Thyroid gland (tissue), 4 donors: ENCODE data around the gene PSMD3. TPM values are rescaled to one million over a fixed set of nuclear protein-coding genes. Genes with fewer than 3 reads are reported as not detected.

Source experiments
- DNase-seq, 2 donors: peaks; one replicate each; pipeline ENCODE4 v3.0.0-alpha.2; 2019
- H3K27ac ChIP-seq, 3 donors: fragments of 200-600 bp; sonication (generic); 1 replicate in 2 of 3; 2 replicates in 1 of 3; pipeline ENCODE4 v1.5.1; 2016 to 2019; ENCODE audit warnings: mild to moderate bottlenecking in 1 of 3, moderate library complexity in 1 of 3
- H3K27me3 ChIP-seq: fragments of 200-600 bp; sonication (generic); one replicate; pipeline ENCODE4 v1.5.1; 2019
- H3K36me3 ChIP-seq, 2 donors: fragments of 200-600 bp; sonication (generic); one replicate each; pipeline ENCODE4 v1.5.1; 2016 to 2019
- H3K4me1 ChIP-seq, 2 donors: fragments of 200-600 bp; sonication (generic); one replicate each; pipeline ENCODE4 v1.5.1; 2017 to 2019
- H3K4me3 ChIP-seq, 3 donors: fragments of 200-600 bp; sonication (generic); replicated peaks in 1 of 3; 1 replicate in 2 of 3; 2 replicates in 1 of 3; pipeline ENCODE4 v1.5.1; 2016; ENCODE audit warnings: mild to moderate bottlenecking in 1 of 3
- H3K9me3 ChIP-seq: fragments of 200-600 bp; sonication (generic); one replicate; pipeline ENCODE4 v1.5.1; 2017
- CTCF ChIP-seq, 6 experiments: fragments of 200-600 bp in 3 of 6; fragments of 450-650 bp in 3 of 6; sonication (generic) in 3 of 6; IDR thresholded peaks; one replicate each; pipeline ENCODE4 v1.5.1; 2016 to 2019; ENCODE audit warnings: antibody characterized with exemption in 6 of 6, mild to moderate bottlenecking in 2 of 6, inconsistent platforms in 1 of 6, moderate library complexity in 1 of 6
- POLR2A ChIP-seq, 2 donors: fragments of 450-650 bp; IDR thresholded peaks; one replicate each; pipeline ENCODE4 v1.6.1; 2017; ENCODE audit warnings: antibody characterized with exemption in 2 of 2, mild to moderate bottlenecking in 2 of 2, moderate library complexity in 1 of 2
- WGBS, 2 donors: methylation state at CpG; one replicate each; pipeline ENCODE4 v1.1.5; 2017; 5-methylcytosine and 5-hydroxymethylcytosine counted together
- intact Hi-C: fragments of 100-400 bp; cut with DNase I; formaldehyde crosslinking; loops from one replicate; pipeline ENCODE4 v1.15.1; 2023
- total RNA-seq, 4 donors: library from RNA; depleted of rRNA; stranded (reverse); fragments of >200 nt; gene quantifications; one replicate each; pipeline ENCODE4 v1.2.3, GENCODE V29; 2016

PSMD3 gene
- total RNA-seq, 4 donors from 2014 or later, result 65.0 to 100 (median 98.8) TPM

GRCh38 chr17:40022961-40023541, 42.4 kb downstream of the PSMD3 start:
- 23 to 59% methylated on average over 16 of the region's 19 CpGs for WGBS, 2 donors
- DNase-seq, result peak; percentile 80 to 89
- intact Hi-C loops, result no loop called here
- Histone ChIP-seq H3K36me3 (peaks cover 0 to 6% of the 10 kb centered on the region in 2 donors), H3K4me3 (no peak overlapping the region), H3K9me3 (no peaks in the 10 kb centered on the region), H3K4me1 (peaks cover 61 to 71% of the 10 kb centered on the region in 2 donors), H3K27me3 (no peaks in the 10 kb centered on the region), H3K27ac (peak overlapping the region; percentile 46 to 90 (median 87))
- no peak for TF ChIP-seq CTCF (IDR thresholded peaks at IDR 0.05)
- peak in 1 of 2 donors; percentile 29 for TF ChIP-seq POLR2A (IDR thresholded peaks at IDR 0.05)

GRCh38 chr17:40023590-40024292, 43.1 kb downstream of the PSMD3 start:
- H3K36me3 ChIP-seq, result peaks cover 7 to 10% of the 10 kb centered on the region in 2 donors
- peak; percentile 92 for DNase-seq

DNA sequence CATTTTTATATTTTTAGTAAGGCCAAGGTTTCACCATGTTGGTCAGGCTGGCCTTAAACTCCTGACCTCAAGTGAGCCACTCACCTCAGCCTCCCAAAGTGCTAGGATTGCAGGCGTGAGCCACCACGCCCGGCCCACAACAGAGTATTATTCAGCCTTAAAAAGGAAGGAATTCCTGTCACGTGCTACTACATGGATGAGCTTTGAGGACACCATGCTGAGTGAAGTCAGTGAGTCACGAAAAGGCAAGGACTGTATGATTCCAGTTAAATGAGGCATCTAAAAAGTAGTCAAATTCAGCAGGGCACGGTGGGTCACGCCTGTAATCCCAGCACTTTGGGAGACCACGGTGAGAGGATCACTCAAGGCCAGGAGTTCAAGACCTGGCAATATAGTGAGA, 44.3 kb downstream of the PSMD3 start:
- H3K36me3 ChIP-seq, result peaks cover 10 to 13% of the 10 kb centered on the region in 2 donors
- no peak for DNase-seq
- H3K27ac ChIP-seq, result peak overlapping the region; percentile 44 to 90 (median 87)
- no peak overlapping the region for H3K4me3 ChIP-seq
- intact Hi-C loops, result no loop called here
- H3K9me3 ChIP-seq, result no peaks in the 10 kb centered on the region
- TF ChIP-seq CTCF (IDR thresholded peaks at IDR 0.05), result no peak
- no peak for TF ChIP-seq POLR2A (IDR thresholded peaks at IDR 0.05)
- WGBS, 2 donors, result 88 to 90% methylated on average over 8 of the region's 8 CpGs
- no peaks in the 10 kb centered on the region for H3K27me3 ChIP-seq
- H3K4me1 ChIP-seq, result peaks cover 61 to 70% of the 10 kb centered on the region in 2 donors

More at GRCh38 chr17:40023590-40024292, 43.1 kb downstream of the PSMD3 start:
- H3K27me3 ChIP-seq, result no peaks in the 10 kb centered on the region
- H3K4me1 ChIP-seq, result peaks cover 61 to 70% of the 10 kb centered on the region in 2 donors
- 43 to 50% methylated on average over 10 of the region's 10 CpGs for WGBS, 2 donors
- intact Hi-C loops, result no loop called here
- no peaks in the 10 kb centered on the region for H3K9me3 ChIP-seq
- H3K27ac ChIP-seq, result peak overlapping the region; percentile 46 to 90 (median 87)
- no peak overlapping the region for H3K4me3 ChIP-seq
- TF ChIP-seq POLR2A (IDR thresholded peaks at IDR 0.05) (no peak), CTCF (IDR thresholded peaks at IDR 0.05) (no peak)

DNA sequence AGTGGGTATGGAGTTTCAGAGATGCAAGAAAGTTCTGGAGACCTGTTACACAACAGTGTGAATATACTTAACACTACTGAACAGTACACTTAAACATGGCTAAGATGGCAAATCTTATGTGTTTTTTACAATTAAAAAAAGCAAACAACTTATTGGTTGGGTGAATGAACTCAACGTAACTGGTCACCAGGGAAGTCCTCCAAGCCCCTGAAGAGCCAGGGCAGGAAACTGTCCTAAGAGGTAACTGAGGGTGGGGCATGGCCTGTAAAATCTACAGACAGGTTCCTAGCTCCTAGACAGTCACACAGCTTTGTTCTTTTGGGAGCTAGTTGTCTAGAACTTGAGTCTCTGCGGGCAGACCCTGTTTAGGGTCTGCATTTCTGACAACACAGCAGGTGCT, 45.0 kb downstream of the PSMD3 start:
- TF ChIP-seq POLR2A (IDR thresholded peaks at IDR 0.05) (no peak), CTCF (IDR thresholded peaks at IDR 0.05) (no peak)
- 21 to 40% methylated on average over 2 of the region's 2 CpGs for WGBS, 2 donors
- intact Hi-C loops, result no loop called here
- H3K27me3 ChIP-seq, result no peaks in the 10 kb centered on the region
- no peak overlapping the region for H3K4me3 ChIP-seq
- H3K36me3 ChIP-seq, result peaks cover 10 to 13% of the 10 kb centered on the region in 2 donors
- DNase-seq, result peak; percentile 52 to 55
- H3K4me1 ChIP-seq, result peaks cover 60 to 68% of the 10 kb centered on the region in 2 donors
- peak overlapping the region; percentile 44 to 90 (median 87) for H3K27ac ChIP-seq
- H3K9me3 ChIP-seq, result no peaks in the 10 kb centered on the region
